H1 (cell line): ENCODE data around the gene GOLGA8R. TPM values are rescaled to one million over a fixed set of nuclear protein-coding genes. Genes with fewer than 3 reads are reported as not detected.
"Not testable (repeated sequence)": the region's sequence is repeated elsewhere in the genome, so short reads cannot be mapped to it uniquely, and the experiment has no call there.

ENCODE experiments used
- CTCF ChIA-PET: fragments of 300-600 bp; sonication (Branson Sonifier 250); formaldehyde crosslinking; loops from one replicate; lab custom pipeline; 2021; ENCODE audit not compliant: partially characterized antibody; lab: Charles Lee
- POLR2A ChIA-PET: fragments of 300-600 bp; sonication (Branson Sonifier 250); formaldehyde crosslinking; loops from one replicate; lab custom pipeline; 2021; ENCODE audit warnings: inconsistent platforms; ENCODE audit not compliant: partially characterized antibody; lab: Charles Lee
- DNase-seq, 2 experiments: peaks; one replicate each; pipeline versions ENCODE4 v3.0.0 to v3.0.0-alpha.2; 2010 to 2022; ENCODE audit warnings: low spot score in 2 of 2, low read depth in 1 of 2, mixed read lengths in 1 of 2
- FAIRE-seq: peaks from 2 replicates; lab custom pipeline; 2011; peaks lifted over from hg19 to GRCh38; lab: Jason Lieb, UNC
- H2AFZ ChIP-seq: 2 replicates; pipeline ENCODE4 v1.8.1; 2012; ENCODE audit warnings: low read length, inconsistent platforms
- H2AK5ac ChIP-seq: 2 replicates; pipeline ENCODE4 v1.6.1; 2013; ENCODE audit warnings: low read depth, low read length
- H2BK120ac ChIP-seq: replicated peaks from 2 replicates; pipeline ENCODE3; 2013; ENCODE audit warnings: low read depth, low read length, inconsistent platforms
- H2BK12ac ChIP-seq: 2 replicates; pipeline ENCODE4 v1.6.1; 2013; ENCODE audit warnings: low read depth, low read length
- H2BK15ac ChIP-seq: 2 replicates; pipeline ENCODE4 v1.6.1; 2013; ENCODE audit warnings: low read length
- H2BK20ac ChIP-seq: 2 replicates; pipeline ENCODE4 v1.6.1; 2013; ENCODE audit warnings: low read length
- H2BK5ac ChIP-seq: 2 replicates; pipeline ENCODE4 v1.6.1; 2013; ENCODE audit warnings: low read depth, low read length
- H3K14ac ChIP-seq: 2 replicates; pipeline ENCODE4 v1.6.1; 2013; ENCODE audit warnings: inconsistent platforms; ENCODE audit not compliant: insufficient read length
- H3K18ac ChIP-seq: 2 replicates; pipeline ENCODE4 v1.6.1; 2013; ENCODE audit warnings: low read length; ENCODE audit errors: extremely low read depth
- H3K23ac ChIP-seq: 2 replicates; pipeline ENCODE4 v1.6.1; 2013; ENCODE audit warnings: inconsistent platforms; ENCODE audit not compliant: insufficient read length
- H3K23me2 ChIP-seq: 2 replicates; pipeline ENCODE4 v1.6.1; 2013; ENCODE audit warnings: low read depth, low read length
- H3K27ac ChIP-seq: 2 replicates; pipeline ENCODE4 v1.6.1; 2011; ENCODE audit warnings: low read depth, low read length, inconsistent platforms
- H3K27me3 ChIP-seq, 4 experiments: replicated peaks in 1 of 4; 1 replicate in 1 of 4; 2 replicates in 3 of 4; pipeline versions ENCODE4 v1.6.1 to v1.8.1; 2011 to 2013; ENCODE audit warnings: low read length in 3 of 4, mild to moderate bottlenecking in 3 of 4, inconsistent platforms in 2 of 4, mixed read lengths in 2 of 4, moderate library complexity in 1 of 4; ENCODE audit not compliant: control insufficient read depth in 3 of 4, insufficient read depth in 3 of 4; ENCODE audit errors: extremely low read depth in 1 of 4
- H3K36me3 ChIP-seq, 4 experiments: 2 replicates each; pipeline versions ENCODE4 v1.6.1 to v1.8.1; 2011 to 2013; ENCODE audit warnings: mild to moderate bottlenecking in 4 of 4, low read length in 3 of 4, moderate library complexity in 2 of 4, control low read depth in 1 of 4, inconsistent platforms in 1 of 4; ENCODE audit not compliant: insufficient read depth in 4 of 4, control insufficient read depth in 2 of 4
- H3K4ac ChIP-seq: replicated peaks from 2 replicates; pipeline ENCODE3; 2013; ENCODE audit warnings: low read length, low read depth, mixed read lengths, inconsistent platforms; ENCODE audit not compliant: insufficient read length
- H3K4me1 ChIP-seq, 4 experiments: replicated peaks in 1 of 4; 1 replicate in 1 of 4; 2 replicates in 3 of 4; pipeline versions ENCODE4 v1.6.1 to v1.8.1; 2011 to 2013; ENCODE audit warnings: low read length in 3 of 4, inconsistent platforms in 2 of 4, mixed read lengths in 1 of 4; ENCODE audit not compliant: insufficient read depth in 4 of 4, control insufficient read depth in 3 of 4
- H3K4me2 ChIP-seq, 2 experiments: 2 replicates each; pipeline versions ENCODE4 v1.6.1 to v1.8.1; 2011 to 2013; ENCODE audit warnings: low read depth in 2 of 2, low read length in 2 of 2, control low read depth in 1 of 2, inconsistent platforms in 1 of 2, mild to moderate bottlenecking in 1 of 2; ENCODE audit not compliant: insufficient read depth in 1 of 2
- H3K4me3 ChIP-seq, 4 experiments: fragments of 200-600, 300-600 bp in 1 of 4; sonication (generic), shearing (Covaris generic), sonication (Bioruptor Twin) in 1 of 4; 2 replicates each; pipeline versions ENCODE4 v1.5.1 to v1.8.1; 2011 to 2016; ENCODE audit warnings: low read length in 4 of 4, low read depth in 3 of 4, control low read depth in 2 of 4, inconsistent platforms in 2 of 4, mild to moderate bottlenecking in 2 of 4, mixed read lengths in 1 of 4, moderate library complexity in 1 of 4; ENCODE audit not compliant: insufficient read depth in 2 of 4; ENCODE audit errors: extremely low read depth in 1 of 4
- H3K56ac ChIP-seq: replicated peaks from 2 replicates; pipeline ENCODE3; 2013; ENCODE audit warnings: low read depth, mild to moderate bottlenecking, mixed read lengths, low read length, inconsistent platforms; ENCODE audit not compliant: insufficient read length
- H3K79me1 ChIP-seq: 2 replicates; pipeline ENCODE4 v1.6.1; 2013; ENCODE audit warnings: low read depth, low read length, control low read depth
- H3K79me2 ChIP-seq, 2 experiments: 2 replicates each; pipeline versions ENCODE4 v1.6.1 to v1.8.1; 2012 to 2013; ENCODE audit warnings: low read length in 2 of 2, mild to moderate bottlenecking in 2 of 2, inconsistent platforms in 1 of 2; ENCODE audit not compliant: insufficient read depth in 2 of 2, control insufficient read depth in 1 of 2
- H3K9ac ChIP-seq, 4 experiments: replicated peaks in 1 of 4; 1 replicate in 1 of 4; 2 replicates in 3 of 4; pipeline versions ENCODE4 v1.6.1 to v1.8.1; 2011 to 2013; ENCODE audit warnings: low read depth in 3 of 4, low read length in 3 of 4, control low read depth in 2 of 4, mild to moderate bottlenecking in 2 of 4, moderate library complexity in 2 of 4, inconsistent platforms in 1 of 4; ENCODE audit errors: extremely low read depth in 1 of 4
- H3K9me3 ChIP-seq, 2 experiments: 2 replicates each; pipeline versions ENCODE4 v1.6.1 to v1.8.1; 2012 to 2013; ENCODE audit warnings: mild to moderate bottlenecking in 2 of 2, moderate library complexity in 2 of 2, control low read depth in 1 of 2, inconsistent platforms in 1 of 2, low read depth in 1 of 2, low read length in 1 of 2, mixed read lengths in 1 of 2; ENCODE audit not compliant: insufficient read depth in 2 of 2
- H4K20me1 ChIP-seq, 2 experiments: replicated peaks in 1 of 2; 2 replicates each; pipeline versions ENCODE3 to v1.8.1; 2011 to 2013; ENCODE audit warnings: inconsistent platforms in 2 of 2, low read length in 2 of 2, mild to moderate bottlenecking in 1 of 2; ENCODE audit not compliant: insufficient read depth in 2 of 2, control insufficient read depth in 1 of 2
- H4K5ac ChIP-seq: 2 replicates; pipeline ENCODE4 v1.6.1; 2013; ENCODE audit warnings: low read length, low read depth, mixed read lengths, inconsistent platforms; ENCODE audit not compliant: insufficient read length
- H4K8ac ChIP-seq: 2 replicates; pipeline ENCODE4 v1.8.0; 2013; ENCODE audit warnings: mild to moderate bottlenecking, moderate library complexity, low read length, inconsistent platforms; ENCODE audit not compliant: insufficient read depth; ENCODE audit errors: extremely low read depth
- H4K91ac ChIP-seq: replicated peaks from 2 replicates; pipeline ENCODE3; 2013; ENCODE audit warnings: low read length, mixed read lengths, inconsistent platforms; ENCODE audit not compliant: insufficient read length
- WGBS, 2 experiments: shearing (Covaris generic) in 1 of 2; methylation state at CpG; one replicate each; pipeline versions ENCODE4 v1.1.6 to v1.1.7; 2013 to 2015; ENCODE audit warnings: low lambda C conversion rate in 2 of 2, mixed read lengths in 2 of 2, inconsistent platforms in 1 of 2, low coverage in 1 of 2, missing lambda C conversion rate in 1 of 2; ENCODE audit not compliant: insufficient replicate concordance in 2 of 2, insufficient coverage in 1 of 2, insufficient read length in 1 of 2; ENCODE audit errors: extremely low coverage in 1 of 2, missing lambda C conversion rate in 1 of 2; 5-methylcytosine and 5-hydroxymethylcytosine counted together
- polyA plus RNA-seq, 7 experiments: library from polyadenylated mRNA; depleted of rRNA in 3 of 7; stranded (reverse) in 5 of 7; unstranded in 2 of 7; fragments of >200 nt in 5 of 7; fragments of 200-250 nt in 2 of 7; gene quantifications; 1 replicate in 5 of 7; 2 replicates in 1 of 7; 4 replicates in 1 of 7; pipeline versions ENCODE4 v1.2.1 to v1.2.3, GENCODE V29; 2011 to 2013; ENCODE audit warnings: missing spikeins in 2 of 7, mixed read lengths in 2 of 7
- total RNA-seq: library from RNA; stranded (reverse); fragmentation: NEBNext Ultra II Directional; extraction: Animal tissue kit (Norgen Biotek cat#: 25700); gene quantifications from 2 replicates; pipeline ENCODE4 v1.2.1, GENCODE V29; 2021

The GOLGA8R gene
- total and polyA plus RNA-seq, 2 of the 8 experiments (the other 6 are each of a cell fraction or from before 2014, with no cell fraction given): 0.03 to 0.34 TPM

DNA sequence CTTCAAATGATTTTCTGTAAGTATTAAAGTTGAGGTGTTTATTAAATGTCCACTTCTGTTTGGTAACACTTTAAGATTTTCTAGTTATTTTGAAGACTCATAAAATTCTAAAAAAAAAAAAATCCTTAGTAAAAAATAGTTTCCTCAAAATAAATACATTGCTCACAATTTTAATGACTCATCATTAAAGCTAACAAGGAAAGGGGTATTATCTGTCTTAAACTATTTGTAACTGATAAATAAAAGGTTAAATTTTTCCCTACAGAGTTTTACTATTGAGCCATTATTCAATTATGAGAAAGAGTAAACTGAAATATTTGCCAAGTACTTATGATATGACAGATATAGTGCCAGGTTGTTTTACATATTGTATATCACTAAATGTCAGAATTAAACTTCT is 38.6 kb upstream of the GOLGA8R start:
- H3K9me3 ChIP-seq, POLR2A ChIA-PET: not testable (repeated sequence)

DNA sequence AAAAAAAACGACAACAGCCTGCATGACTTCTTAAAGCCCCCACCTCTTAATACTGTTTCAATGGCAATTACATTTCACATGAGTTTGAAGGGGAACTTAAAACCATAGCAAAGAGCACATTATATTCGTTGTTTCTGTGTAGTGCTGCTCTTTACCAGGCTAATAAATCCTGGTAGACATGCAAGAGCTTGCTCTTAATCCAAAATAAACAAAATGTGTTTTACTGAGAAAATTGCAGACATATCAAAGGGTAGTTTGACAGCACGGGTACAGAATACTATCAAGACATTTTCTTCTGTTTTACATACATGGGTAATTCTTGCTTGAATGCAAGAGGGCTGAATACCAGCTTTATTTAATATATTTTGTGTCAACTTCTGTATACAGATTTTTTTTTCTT is 24.3 kb upstream of the GOLGA8R start:
- H3K4me2 ChIP-seq, H3K27me3 ChIP-seq, H2BK120ac ChIP-seq, H2BK5ac ChIP-seq, H4K91ac ChIP-seq, H4K20me1 ChIP-seq, H2BK20ac ChIP-seq, H3K14ac ChIP-seq, FAIRE-seq, H3K27ac ChIP-seq, POLR2A ChIA-PET, H4K8ac ChIP-seq, H3K4me1 ChIP-seq, DNase-seq, H2AK5ac ChIP-seq, H3K79me1 ChIP-seq, H3K79me2 ChIP-seq, H3K9ac ChIP-seq, H2BK15ac ChIP-seq, H3K23ac ChIP-seq, CTCF ChIA-PET, H3K56ac ChIP-seq, H3K23me2 ChIP-seq, H3K9me3 ChIP-seq, H3K18ac ChIP-seq, H3K4ac ChIP-seq, H3K36me3 ChIP-seq, H3K4me3 ChIP-seq, H2BK12ac ChIP-seq, H4K5ac ChIP-seq, H2AFZ ChIP-seq: not testable (repeated sequence)
- 86% methylated on average over 1 of the region's 3 CpGs; no CpG with 5 or more reads in 1 of the 2 experiments for WGBS, 2 experiments

More for the DNA sequence above, 38.6 kb upstream of the GOLGA8R start:
- H3K9ac ChIP-seq, H3K23me2 ChIP-seq, H3K23ac ChIP-seq, H3K18ac ChIP-seq, H3K27ac ChIP-seq, H3K4me1 ChIP-seq, H3K4me2 ChIP-seq, H2BK15ac ChIP-seq, H3K4me3 ChIP-seq, H4K91ac ChIP-seq, CTCF ChIA-PET, H2BK120ac ChIP-seq, H4K20me1 ChIP-seq, H4K8ac ChIP-seq, H3K79me2 ChIP-seq, H2BK20ac ChIP-seq, H2AK5ac ChIP-seq, H3K14ac ChIP-seq, H2BK5ac ChIP-seq, H3K36me3 ChIP-seq, H3K27me3 ChIP-seq, DNase-seq, H2BK12ac ChIP-seq, H3K56ac ChIP-seq, FAIRE-seq, H4K5ac ChIP-seq, H2AFZ ChIP-seq, H3K79me1 ChIP-seq, H3K4ac ChIP-seq: not testable (repeated sequence)
